NCI-H1436 treated with DMSO at 0.1 percent for 48 hours (cell line): Measurements from ENCODE around the gene RAB23.
"Not testable (repeated sequence)": the region's sequence is repeated elsewhere in the genome, so short reads cannot be mapped to it uniquely, and the experiment has no call there.

Experiments
- DNase-seq: peaks from one replicate; lab custom pipeline; 2025; lab: John Stamatoyannopoulos, UW

Gene RAB23

DNA sequence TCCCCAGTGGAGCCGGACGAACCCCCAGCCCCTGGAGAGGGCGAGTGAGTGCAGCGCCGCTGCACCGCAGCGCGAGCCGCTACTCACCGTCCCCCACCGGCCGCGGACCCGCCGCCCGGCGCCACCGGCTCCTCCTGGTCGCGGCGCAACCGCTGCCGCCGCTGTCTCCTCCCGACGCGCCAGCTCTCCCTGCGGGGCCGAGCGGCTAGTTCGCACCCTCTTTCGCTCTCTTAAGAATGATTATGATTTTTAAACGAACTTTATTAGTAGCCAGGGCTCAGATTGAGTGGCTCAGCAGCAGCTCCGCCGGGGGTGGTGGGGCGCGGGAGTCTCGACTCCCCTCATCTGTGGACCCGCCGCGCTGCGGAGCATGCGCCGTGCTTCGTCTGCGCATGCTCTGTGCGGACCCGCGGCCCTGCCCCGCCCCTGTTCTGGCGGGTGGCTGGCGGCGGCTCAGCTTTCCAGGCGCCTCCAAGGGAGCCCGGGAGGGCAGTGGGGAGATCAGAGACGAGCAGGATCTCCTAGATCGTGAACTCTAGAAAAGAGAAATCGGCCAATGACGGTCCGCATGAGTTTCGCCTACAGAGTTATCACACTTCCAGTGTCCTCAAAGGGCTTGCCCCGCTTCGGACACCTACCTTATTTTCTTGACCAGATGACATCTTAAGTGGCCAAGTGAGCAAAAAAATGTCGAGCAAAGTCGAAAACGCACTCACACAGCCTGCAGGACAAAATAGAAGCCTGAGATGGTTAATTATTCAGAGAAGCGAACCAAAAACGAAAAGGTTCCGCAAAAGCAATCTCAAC is at the start of gene RAB23:
Gene RAB23 (minus strand): TSS at position 372 of the 807 bp plus-strand sequence. CDS start 11,927 bp downstream, outside the sequence.
- peak; percentile 10 for DNase-seq

- DNase-seq = no peak
Measured at GRCh38 chr6:57268294-57268640, 46.2 kb upstream of the RAB23 start.

DNA sequence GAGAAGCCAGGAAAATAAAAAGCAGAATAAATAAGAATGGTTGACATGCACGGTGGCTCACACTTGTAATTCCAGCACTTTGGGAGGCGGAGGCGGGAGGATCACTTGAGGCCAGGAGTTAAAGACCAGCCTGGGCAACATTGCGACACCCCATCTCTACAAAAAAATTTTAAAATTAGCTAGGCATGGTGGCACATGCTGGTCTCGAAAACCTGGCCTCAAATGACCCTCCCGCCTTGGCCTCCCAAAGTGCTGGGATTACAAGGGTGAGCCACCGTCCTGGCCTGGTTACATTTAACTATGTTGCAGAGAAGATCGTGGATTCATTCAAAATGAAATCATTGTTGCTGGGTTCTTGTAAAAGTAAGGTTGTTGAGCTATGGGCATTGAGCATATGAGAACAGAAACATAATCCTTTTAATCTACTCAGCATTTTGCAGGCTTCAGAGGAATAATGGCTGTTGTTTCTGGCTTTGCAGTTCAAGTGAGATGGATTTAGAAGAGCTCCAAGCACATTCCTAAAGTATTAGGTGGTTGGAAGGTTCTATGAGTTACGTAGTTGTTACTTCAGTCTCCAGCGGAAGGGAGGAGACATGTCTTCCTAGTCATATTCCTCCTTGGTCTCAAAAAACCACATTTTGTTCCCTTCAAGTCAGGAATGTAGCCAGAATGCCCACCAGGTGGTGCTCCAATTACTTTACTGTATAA is 45.6 kb upstream of the RAB23 start:
- DNase-seq = no peak

DNA sequence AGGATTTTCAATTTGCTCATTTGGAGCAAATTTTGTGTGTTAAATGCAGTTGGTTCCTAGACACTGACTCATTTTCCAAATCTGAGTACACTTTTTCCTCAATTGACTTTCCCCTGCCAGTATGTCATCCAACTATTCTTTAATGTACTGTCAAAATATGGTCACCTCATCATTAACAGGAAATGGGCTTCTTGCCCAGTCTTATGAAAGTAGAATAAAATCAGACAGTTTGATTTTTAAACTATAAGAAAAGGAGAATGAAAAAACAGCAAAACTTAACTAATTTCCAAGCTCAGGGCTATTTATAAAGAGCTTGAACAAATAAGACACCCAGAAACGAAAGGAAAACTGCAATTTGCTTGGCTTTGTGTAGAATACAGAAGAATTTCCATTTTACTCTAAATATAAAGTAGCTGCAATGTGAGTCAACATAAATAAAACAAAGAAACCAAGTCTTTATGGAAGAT is 43.7 kb upstream of the RAB23 start:
- DNase-seq = no peak

DNA sequence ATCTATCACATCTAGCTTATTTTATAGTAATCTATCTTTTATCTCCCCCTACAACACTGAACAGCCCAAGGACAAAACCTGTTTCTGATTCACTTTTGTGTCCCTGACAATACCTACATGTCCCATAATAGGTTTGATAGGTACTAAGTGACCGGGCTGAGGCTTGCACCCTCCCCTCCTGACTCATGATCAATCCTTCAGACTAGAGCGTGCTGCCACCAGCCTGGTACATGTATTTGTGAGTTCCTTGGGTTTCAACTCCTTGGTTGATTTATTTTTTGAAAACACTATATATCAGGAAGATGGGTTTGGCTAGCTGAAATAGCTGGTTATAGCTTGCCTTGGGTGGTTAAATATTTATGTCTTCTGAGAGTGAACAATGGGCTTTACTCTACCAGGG is 41.6 kb upstream of the RAB23 start:
- DNase-seq = no peak

DNA sequence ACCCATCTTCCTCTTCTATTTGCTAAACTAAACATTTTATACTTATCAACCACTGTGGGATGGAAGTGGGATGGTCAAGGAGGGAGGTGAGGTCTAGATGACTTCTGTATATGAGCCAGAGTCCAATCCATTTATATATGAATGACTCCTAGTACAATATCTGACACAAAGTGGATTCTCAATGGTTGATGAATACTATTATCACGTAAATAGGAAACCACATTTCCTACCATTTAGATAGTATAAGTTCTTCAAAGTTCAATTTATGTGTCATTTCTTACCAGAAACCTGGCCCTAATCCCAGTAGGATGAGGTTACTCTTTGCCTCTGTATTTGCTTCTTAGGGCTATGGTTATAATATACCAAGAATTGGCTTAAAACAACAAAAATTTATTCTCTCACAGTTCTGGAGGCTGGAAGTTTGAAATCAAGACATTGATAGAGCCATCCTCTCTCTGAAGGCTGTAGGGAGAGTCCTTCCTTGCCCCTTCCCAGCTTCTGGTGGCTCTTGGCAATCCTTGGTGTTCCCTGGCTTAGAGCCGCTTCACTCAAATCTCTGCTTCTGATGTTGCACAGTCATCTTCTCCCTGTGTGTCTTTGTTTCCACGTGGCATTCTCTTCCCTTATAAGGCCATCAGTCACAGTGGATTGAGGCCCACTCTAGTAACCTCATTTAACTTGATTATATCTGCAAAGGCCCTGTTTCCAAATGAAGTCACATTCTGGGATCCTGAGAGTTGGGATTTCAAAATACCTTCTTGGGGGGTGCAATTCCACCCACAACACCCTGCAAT is 41.0 kb upstream of the RAB23 start:
- no peak for DNase-seq

DNA sequence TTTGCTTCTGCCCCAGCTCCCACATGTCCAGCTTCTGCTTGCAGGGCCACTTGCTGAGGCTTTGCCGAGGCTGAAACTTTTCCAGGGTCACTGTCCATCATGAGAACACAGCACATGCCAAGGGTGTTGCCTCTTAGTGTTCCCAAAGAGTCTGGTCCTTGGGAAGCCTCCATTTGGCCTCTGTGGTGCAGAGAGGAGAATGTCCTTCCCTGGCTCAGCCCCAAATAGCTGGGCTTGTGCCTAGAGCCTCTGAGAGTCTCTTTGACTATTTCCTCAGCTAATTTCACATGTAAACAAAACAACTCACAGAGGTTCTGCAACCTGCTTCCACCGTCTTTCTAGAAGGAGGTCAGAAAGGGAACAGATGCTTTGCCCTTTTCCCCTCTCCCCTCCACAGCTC is 40.4 kb upstream of the RAB23 start:
- DNase-seq = no peak

- DNase-seq = no peak
Measured at GRCh38 chr6:57261926-57262325, 39.8 kb upstream of the RAB23 start.

GRCh38 chr6:57259064-57259463 is 37.0 kb upstream of the RAB23 start:
- no peak for DNase-seq

DNA sequence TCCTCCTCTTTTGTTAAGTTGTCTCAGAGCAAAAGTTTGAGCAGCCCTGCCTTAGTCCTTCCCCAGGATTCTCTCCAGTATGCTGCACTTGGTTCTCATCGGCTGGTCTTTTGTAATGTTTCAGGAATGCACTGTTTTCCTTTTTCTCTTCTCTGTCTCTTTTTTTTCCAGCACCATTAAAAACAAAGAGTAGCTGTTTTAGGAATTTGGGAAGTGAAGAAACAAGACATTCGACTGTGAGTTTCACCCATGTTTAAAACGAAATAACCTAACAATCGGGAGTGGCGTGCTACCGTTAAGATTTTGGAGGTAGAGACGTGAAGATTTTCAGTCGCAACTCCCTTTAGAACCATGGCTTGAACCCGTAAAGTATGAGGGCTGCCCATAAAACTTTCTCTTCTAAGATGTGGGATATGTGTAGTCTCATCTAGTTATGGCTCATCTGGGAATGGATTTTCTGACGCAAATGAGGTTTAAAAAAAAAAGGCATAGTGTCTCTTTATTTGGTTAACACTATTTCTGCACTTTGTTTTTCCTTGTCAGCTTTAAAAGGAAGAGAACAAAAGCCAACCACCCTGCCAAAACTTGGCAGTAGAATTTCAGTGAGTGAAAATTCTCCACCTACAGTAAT is 35.9 kb upstream of the RAB23 start:
- no peak for DNase-seq

GRCh38 chr6:57256541-57256940 is 34.4 kb upstream of the RAB23 start:
- no peak for DNase-seq

GRCh38 chr6:57255451-57256169 is 33.5 kb upstream of the RAB23 start:
- DNase-seq = no peak

DNA sequence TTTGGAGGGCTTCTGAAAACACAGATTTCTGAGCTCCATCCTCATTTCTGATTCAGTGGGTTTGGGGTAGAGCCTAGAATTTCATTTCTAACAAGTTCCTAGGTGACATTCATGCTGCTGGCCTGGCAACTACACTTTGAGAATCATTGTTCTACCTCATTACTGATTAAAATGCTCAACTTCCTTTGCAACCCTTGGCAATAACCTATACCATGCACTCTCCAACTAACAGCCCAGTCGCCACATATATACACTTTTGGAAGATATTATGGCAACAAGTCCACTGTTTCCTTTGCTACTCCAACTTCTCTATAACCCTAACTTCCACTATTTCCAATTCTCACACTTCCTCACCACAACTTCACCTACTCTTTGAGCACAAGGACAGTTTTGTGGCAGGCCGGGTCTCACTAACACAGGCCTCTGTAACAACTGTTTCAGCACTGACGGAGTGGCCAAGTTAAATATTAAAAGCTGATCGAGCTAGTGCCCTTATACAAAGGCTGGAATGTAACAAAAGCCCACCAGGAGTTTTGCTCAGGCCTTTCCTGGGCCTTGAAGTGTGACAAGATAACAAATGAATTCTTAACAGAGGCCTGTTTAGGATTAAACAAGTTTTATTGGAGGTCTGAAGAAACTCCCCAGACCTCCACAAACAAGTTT is 32.1 kb upstream of the RAB23 start:
- no peak for DNase-seq

DNA sequence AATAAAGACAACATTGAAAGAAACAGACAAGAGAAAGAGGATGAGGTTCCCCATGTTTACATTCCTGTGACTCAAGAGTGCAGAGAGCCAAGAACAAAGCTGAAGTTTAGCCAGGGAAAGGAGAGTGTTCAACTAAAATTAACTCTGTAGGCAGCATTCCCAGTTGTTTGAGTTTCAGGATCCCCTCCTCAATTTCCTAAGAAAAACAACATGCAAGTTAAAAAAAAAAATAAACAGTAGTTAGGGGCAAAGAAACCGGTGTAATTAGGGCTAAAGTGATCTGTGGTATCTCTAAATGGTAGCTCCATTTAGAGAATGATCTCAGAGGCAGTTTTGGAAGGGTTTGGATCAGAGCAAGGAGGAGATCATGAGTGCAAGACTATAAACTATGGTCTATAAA is 30.9 kb upstream of the RAB23 start:
- DNase-seq = no peak

DNA sequence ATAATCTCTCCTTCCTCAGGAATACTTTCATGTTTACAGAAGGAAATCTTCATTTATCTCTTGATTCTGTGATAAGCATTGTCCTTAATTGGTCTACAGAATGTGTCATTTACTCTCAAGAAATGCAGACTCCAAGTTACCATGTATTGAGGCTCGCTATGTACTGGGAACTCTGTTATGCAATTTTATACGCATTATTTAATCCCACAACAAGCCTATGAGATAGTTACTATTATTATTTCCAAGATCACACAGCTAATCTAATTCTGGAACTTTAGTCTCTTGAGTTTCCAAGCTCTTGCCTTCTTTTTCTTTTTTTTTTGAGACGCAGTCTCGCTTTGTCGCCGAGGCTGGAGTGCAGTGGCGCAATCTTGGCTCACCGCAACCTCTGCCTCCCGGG is 30.0 kb upstream of the RAB23 start:
- DNase-seq = no peak

- DNase-seq = no peak
Measured at GRCh38 chr6:57250348-57250747, 28.2 kb upstream of the RAB23 start.

GRCh38 chr6:57248311-57248895 is 26.3 kb upstream of the RAB23 start:
- no peak for DNase-seq

- no peak for DNase-seq
Measured at GRCh38 chr6:57247603-57248002, 25.5 kb upstream of the RAB23 start.

GRCh38 chr6:57246307-57246706 is 24.2 kb upstream of the RAB23 start:
- DNase-seq = no peak

- DNase-seq = no peak
Measured at GRCh38 chr6:57243954-57244353, 21.8 kb upstream of the RAB23 start.

- DNase-seq = not testable (repeated sequence)
Measured at GRCh38 chr6:57243526-57243925, 21.4 kb upstream of the RAB23 start.
